ENCODE measurements around the gene EYA4.
A peak's percentile ranks its signal among the peaks of the same experiment; 100 is the strongest.

EYA4 gene

GRCh38 chr6:133227344-133227743, 13.8 kb upstream of the EYA4 start:
- TF ChIP-seq ZNF274 (IDR thresholded peaks at IDR 0.05; ENCODE audit: low read depth, low read length): no peak
- no peak overlapping the region for H3K4me3 ChIP-seq (ENCODE audit: low read length)

GRCh38 chr6:133230052-133230451, 11.1 kb upstream of the EYA4 start:
- no peak overlapping the region for H3K4me3 ChIP-seq (ENCODE audit: low read length)
- TF ChIP-seq ZNF274 (IDR thresholded peaks at IDR 0.05; ENCODE audit: low read depth, low read length): no peak

- TF ChIP-seq ZNF274 (IDR thresholded peaks at IDR 0.05; ENCODE audit: low read depth, low read length): no peak
- H3K4me3 ChIP-seq (ENCODE audit: low read length): no peak overlapping the region
These were observed 5.9 kb upstream of the EYA4 start for GRCh38 chr6:133235221-133235620.

DNA sequence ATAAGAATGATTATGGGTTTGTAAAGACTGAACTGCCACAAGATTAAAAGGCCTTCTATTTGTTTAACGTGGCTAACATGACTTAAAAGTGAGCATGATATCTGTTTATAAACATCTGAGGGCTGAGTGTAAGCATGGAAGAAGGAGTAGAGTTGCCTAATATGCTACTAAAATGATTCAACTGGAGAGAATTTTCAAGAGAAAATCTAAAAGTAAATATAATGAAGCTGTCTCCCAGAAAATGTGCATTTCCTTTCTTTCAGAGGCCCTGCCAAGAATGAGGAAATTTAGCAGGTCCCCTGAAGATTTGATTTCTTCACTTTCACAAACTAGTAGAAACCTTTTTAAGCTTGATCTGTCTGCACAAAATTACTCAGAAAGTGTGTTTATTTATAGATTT, 4.2 kb upstream of the EYA4 start:
- H3K4me3 ChIP-seq (ENCODE audit: low read length): no peak overlapping the region
- no peak for TF ChIP-seq ZNF274 (IDR thresholded peaks at IDR 0.05; ENCODE audit: low read depth, low read length)

- H3K4me3 ChIP-seq (ENCODE audit: low read length): peak overlapping the region; percentile 52; the same call in 1 of the 2 replicates
- no peak for TF ChIP-seq ZNF274 (IDR thresholded peaks at IDR 0.05; ENCODE audit: low read depth, low read length)
These were observed 559 bp upstream of the EYA4 start for GRCh38 chr6:133240511-133241085.

GRCh38 chr6:133241901-133242636, 912 bp downstream of the EYA4 start:
- H3K4me3 ChIP-seq (ENCODE audit: low read length): peak overlapping the region; percentile 52

GRCh38 chr6:133242637-133243585, 1.8 kb downstream of the EYA4 start:
- TF ChIP-seq ZNF274 (IDR thresholded peaks at IDR 0.05; ENCODE audit: low read depth, low read length): no peak
- H3K4me3 ChIP-seq (ENCODE audit: low read length): peak overlapping the region; percentile 18; the same call in 1 of the 2 replicates

More at GRCh38 chr6:133241901-133242636, 912 bp downstream of the EYA4 start:
- no peak for TF ChIP-seq ZNF274 (IDR thresholded peaks at IDR 0.05; ENCODE audit: low read depth, low read length)

GRCh38 chr6:133243723-133244305, 2.7 kb downstream of the EYA4 start:
- peak overlapping the region; percentile 18; the same call in 1 of the 2 replicates for H3K4me3 ChIP-seq (ENCODE audit: low read length)
- TF ChIP-seq ZNF274 (IDR thresholded peaks at IDR 0.05; ENCODE audit: low read depth, low read length): no peak

GRCh38 chr6:133244519-133244918, 3.4 kb downstream of the EYA4 start:
- no peak overlapping the region for H3K4me3 ChIP-seq (ENCODE audit: low read length)
- TF ChIP-seq ZNF274 (IDR thresholded peaks at IDR 0.05; ENCODE audit: low read depth, low read length): no peak

- no peak overlapping the region for H3K4me3 ChIP-seq (ENCODE audit: low read length)
- TF ChIP-seq ZNF274 (IDR thresholded peaks at IDR 0.05; ENCODE audit: low read depth, low read length): no peak
These were observed 3.9 kb downstream of the EYA4 start for GRCh38 chr6:133245007-133245406.

GRCh38 chr6:133245422-133245903, 4.3 kb downstream of the EYA4 start:
- no peak overlapping the region for H3K4me3 ChIP-seq (ENCODE audit: low read length)
- no peak for TF ChIP-seq ZNF274 (IDR thresholded peaks at IDR 0.05; ENCODE audit: low read depth, low read length)

GRCh38 chr6:133247581-133247980, 6.4 kb downstream of the EYA4 start:
- TF ChIP-seq ZNF274 (IDR thresholded peaks at IDR 0.05; ENCODE audit: low read depth, low read length): no peak
- no peak overlapping the region for H3K4me3 ChIP-seq (ENCODE audit: low read length)

- no peak overlapping the region for H3K4me3 ChIP-seq (ENCODE audit: low read length)
- TF ChIP-seq ZNF274 (IDR thresholded peaks at IDR 0.05; ENCODE audit: low read depth, low read length): no peak
These were observed 7.3 kb downstream of the EYA4 start for GRCh38 chr6:133248241-133249001.

Data from GM08714 (cell line).